Adrenal gland (tissue), 12 donors: ENCODE data around the gene C1QL1. TPM values are rescaled to one million over a fixed set of nuclear protein-coding genes. Genes with fewer than 3 reads are reported as not detected.

Experiments
- DNase-seq, 7 donors: peaks; one replicate each; pipeline ENCODE4 v3.0.0-alpha.2; 2019 to 2020
- H3K27ac ChIP-seq, 5 donors: fragments of 200-600 bp; sonication (generic) in 4 of 5; 1 replicate in 3 of 5; 2 replicates in 2 of 5; pipeline versions ENCODE4 v1.5.1 to v1.8.0; 2016 to 2020; ENCODE audit warnings: mild to moderate bottlenecking in 1 of 5
- H3K27me3 ChIP-seq: fragments of 200-600 bp; 2 replicates; pipeline ENCODE4 v1.8.0; 2021
- H3K36me3 ChIP-seq, 2 donors: fragments of 200-600 bp; replicated peaks in 1 of 2; 1 replicate in 1 of 2; 2 replicates in 1 of 2; pipeline versions ENCODE4 v1.5.1 to v1.8.0; 2018 to 2022
- H3K4me1 ChIP-seq, 2 donors: fragments of 200-600 bp; replicated peaks in 1 of 2; 1 replicate in 1 of 2; 2 replicates in 1 of 2; pipeline versions ENCODE4 v1.5.1 to v1.8.0; 2018 to 2021
- H3K4me3 ChIP-seq, 4 donors: fragments of 200-600 bp; sonication (generic) in 3 of 4; one replicate each; pipeline ENCODE4 v1.5.1; 2016 to 2018
- H3K9me3 ChIP-seq, 3 donors: fragments of 200-600 bp; sonication (generic) in 1 of 3; replicated peaks in 1 of 3; 1 replicate in 2 of 3; 2 replicates in 1 of 3; pipeline versions ENCODE4 v1.5.1 to v1.8.0; 2016 to 2021
- POLR2A ChIP-seq, 2 donors: fragments of 450-650 bp; IDR thresholded peaks; one replicate each; pipeline ENCODE4 v1.6.1; 2017; ENCODE audit warnings: antibody characterized with exemption in 2 of 2, mild to moderate bottlenecking in 2 of 2, moderate library complexity in 1 of 2
- WGBS, 4 donors: extraction: QIAGEN DNeasy Blood & Tissue Kit in 2 of 4; methylation state at CpG; one replicate each; pipeline versions ENCODE4 v1.1.5 to v1.1.7; 2013 to 2017; 5-methylcytosine and 5-hydroxymethylcytosine counted together
- intact Hi-C, 2 donors: fragments of 100-400 bp; cut with DNase I; formaldehyde crosslinking; loops; one replicate each; pipeline versions ENCODE4 v1.14.1 to v1.15.0; 2022 to 2023
- polyA plus RNA-seq, 3 donors: library from polyadenylated mRNA; stranded (reverse); fragments of 200-250 nt in 2 of 3; fragments of 350-450 nt in 1 of 3; fragmentation: Illumina TruSeq in 1 of 3; extraction: RNeasy Lipid Tissue Mini Kit (QIAGEN cat#74804) in 1 of 3; gene quantifications; one replicate each; pipeline ENCODE4 v1.2.3, GENCODE V29; 2013 to 2014
- total RNA-seq, 9 donors: library from RNA; depleted of rRNA in 4 of 9; stranded (reverse); fragments of >200 nt in 4 of 9; fragments of 120-200 nt in 1 of 9; fragmentation: NEBNext Ultra II Directional in 1 of 9; extraction: Animal tissue kit (Norgen Biotek cat#: 25700) in 1 of 9; gene quantifications; one replicate each; pipeline versions ENCODE4 v1.1.0 to v1.2.4, GENCODE V29; 2013 to 2023
- TF ChIP-seq, protein P1 (sequence below), 6 experiments: fragments of 450-650 bp in 4 of 6; fragments of 200-600 bp in 2 of 6; sonication (generic) in 1 of 6; IDR thresholded peaks; 1 replicate in 5 of 6; 2 replicates in 1 of 6; pipeline versions ENCODE4 v1.5.1 to v1.8.0; 2016 to 2021; ENCODE audit warnings: antibody characterized with exemption in 6 of 6, mild to moderate bottlenecking in 2 of 6, moderate library complexity in 1 of 6
- donor health status: healthy with polysubstance abuse.
- donor health status: Bipolar disorder and iron deficiency.
- donor health status: DM: yes; HTN: yes; CAD: no.
- donor health status: DM: no; HTN: no; CAD: no.
- donor health status: DM: no; HTN: no; CAD: no.
- donor health status: DM: yes; HTN: yes; CAD: no.

The C1QL1 gene
- total and polyA plus RNA-seq, 12 donors = 0.27 to 3.3 (median 1.1) TPM; not detected in 4

DNA sequence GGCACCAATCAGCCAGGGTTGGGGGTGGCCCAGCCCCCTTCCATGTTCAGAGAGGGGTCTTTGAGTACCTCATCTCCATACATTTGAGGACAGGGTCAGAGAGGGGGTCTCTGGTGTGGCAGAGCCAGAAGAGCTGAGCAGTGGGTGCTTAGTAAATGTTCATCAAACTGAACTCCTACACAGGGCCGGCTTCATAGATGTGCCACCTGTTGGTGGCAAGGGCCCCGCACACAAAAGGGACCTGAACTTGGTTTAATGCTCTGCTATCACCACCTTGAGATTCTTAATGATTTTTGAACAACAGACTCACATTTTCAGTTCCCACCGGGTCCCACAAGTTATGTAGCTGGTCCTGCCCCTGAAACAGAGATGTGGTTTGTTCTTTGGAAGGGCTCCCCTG is 9.0 kb upstream of the C1QL1 start:
- no peak for TF ChIP-seq POLR2A (IDR thresholded peaks at IDR 0.05)
- TF ChIP-seq, protein P1, sequence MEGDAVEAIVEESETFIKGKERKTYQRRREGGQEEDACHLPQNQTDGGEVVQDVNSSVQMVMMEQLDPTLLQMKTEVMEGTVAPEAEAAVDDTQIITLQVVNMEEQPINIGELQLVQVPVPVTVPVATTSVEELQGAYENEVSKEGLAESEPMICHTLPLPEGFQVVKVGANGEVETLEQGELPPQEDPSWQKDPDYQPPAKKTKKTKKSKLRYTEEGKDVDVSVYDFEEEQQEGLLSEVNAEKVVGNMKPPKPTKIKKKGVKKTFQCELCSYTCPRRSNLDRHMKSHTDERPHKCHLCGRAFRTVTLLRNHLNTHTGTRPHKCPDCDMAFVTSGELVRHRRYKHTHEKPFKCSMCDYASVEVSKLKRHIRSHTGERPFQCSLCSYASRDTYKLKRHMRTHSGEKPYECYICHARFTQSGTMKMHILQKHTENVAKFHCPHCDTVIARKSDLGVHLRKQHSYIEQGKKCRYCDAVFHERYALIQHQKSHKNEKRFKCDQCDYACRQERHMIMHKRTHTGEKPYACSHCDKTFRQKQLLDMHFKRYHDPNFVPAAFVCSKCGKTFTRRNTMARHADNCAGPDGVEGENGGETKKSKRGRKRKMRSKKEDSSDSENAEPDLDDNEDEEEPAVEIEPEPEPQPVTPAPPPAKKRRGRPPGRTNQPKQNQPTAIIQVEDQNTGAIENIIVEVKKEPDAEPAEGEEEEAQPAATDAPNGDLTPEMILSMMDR (IDR thresholded peaks at IDR 0.05) = no peak
- Histone ChIP-seq H3K27ac (no peak overlapping the region), H3K4me3 (no peak overlapping the region), H3K4me1 (peaks cover 0 to 3% of the 10 kb centered on the region in 2 donors), H3K9me3 (no peaks in the 10 kb centered on the region), H3K27me3 (no peaks in the 10 kb centered on the region), H3K36me3 (no peaks in the 10 kb centered on the region)
- intact Hi-C loops = loop anchor here in 1 of 2 donors (5.0 kb wide), 1 partner anchor 45 kb away; no protein-coding TSS in a partner anchor
- 51 to 76% (median 72%) methylated on average over 3 of the region's 3 CpGs for WGBS, 4 donors
- no peak for DNase-seq

DNA sequence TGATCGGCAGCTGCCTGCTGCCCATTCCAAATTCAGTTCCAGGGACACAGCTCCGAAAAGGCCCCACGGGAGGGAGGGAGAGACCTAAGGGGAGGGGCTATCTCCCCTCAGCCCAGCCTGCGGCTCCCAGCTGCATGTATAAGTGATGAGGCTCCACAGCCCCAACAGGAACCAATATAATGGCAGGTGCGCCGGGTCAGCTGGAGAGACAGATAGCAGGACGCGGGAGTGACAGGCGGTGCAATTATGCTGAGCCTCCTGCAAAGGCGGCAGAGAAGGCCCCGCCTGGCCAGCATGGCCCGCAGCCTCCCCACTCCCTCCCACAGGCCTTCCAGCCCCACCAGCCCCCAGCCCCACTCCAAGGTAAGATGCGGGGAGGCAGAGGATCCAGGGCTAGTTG is 8.1 kb upstream of the C1QL1 start:
- no peaks in the 10 kb centered on the region for H3K4me1 ChIP-seq
- no peak overlapping the region for H3K27ac ChIP-seq
- no peak overlapping the region for H3K4me3 ChIP-seq
- no peaks in the 10 kb centered on the region for H3K9me3 ChIP-seq
- intact Hi-C loops = loop anchor here in 1 of 2 donors (5.0 kb wide), 1 partner anchor 44 kb away; no protein-coding TSS in a partner anchor
- no peaks in the 10 kb centered on the region for H3K36me3 ChIP-seq
- DNase-seq = no peak
- 61 to 89% (median 69%) methylated on average over 5 to 13 of the region's 13 CpGs for WGBS, 4 donors
- no peak for TF ChIP-seq POLR2A (IDR thresholded peaks at IDR 0.05)
- TF ChIP-seq, protein P1 (IDR thresholded peaks at IDR 0.05) = no peak
- no peaks in the 10 kb centered on the region for H3K27me3 ChIP-seq

DNA sequence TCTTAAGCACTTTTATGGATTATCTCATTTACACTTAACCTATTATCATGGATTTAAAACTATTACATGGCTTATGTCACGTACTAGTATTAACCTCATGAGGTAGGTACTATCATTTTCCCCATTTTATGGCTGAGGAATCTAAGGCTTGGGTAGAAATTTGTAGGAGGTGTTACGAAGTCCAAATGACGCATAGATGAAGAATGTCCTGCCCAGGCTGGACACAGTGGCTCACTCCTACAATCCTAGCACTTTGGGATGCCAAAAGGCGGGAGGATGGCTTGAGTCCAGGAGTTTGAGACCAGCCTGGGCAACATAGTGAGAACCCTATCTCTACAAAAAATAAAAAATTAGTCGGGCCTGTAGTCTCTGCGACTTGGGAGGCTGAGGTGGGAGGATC is 4.8 kb upstream of the C1QL1 start:
- Histone ChIP-seq H3K27me3 (peaks cover 18% of the 10 kb centered on the region), H3K36me3 (no peaks in the 10 kb centered on the region), H3K4me3 (no peak overlapping the region), H3K4me1 (peaks cover 0 to 15% of the 10 kb centered on the region in 2 donors), H3K27ac (no peak overlapping the region), H3K9me3 (no peaks in the 10 kb centered on the region)
- DNase-seq = no peak
- TF ChIP-seq, protein P1 (IDR thresholded peaks at IDR 0.05) = no peak
- TF ChIP-seq POLR2A (IDR thresholded peaks at IDR 0.05) = no peak
- 90 to 93% (median 90%) methylated on average over 6 of the region's 6 CpGs for WGBS, 4 donors
- intact Hi-C loops = no loop called here

DNA sequence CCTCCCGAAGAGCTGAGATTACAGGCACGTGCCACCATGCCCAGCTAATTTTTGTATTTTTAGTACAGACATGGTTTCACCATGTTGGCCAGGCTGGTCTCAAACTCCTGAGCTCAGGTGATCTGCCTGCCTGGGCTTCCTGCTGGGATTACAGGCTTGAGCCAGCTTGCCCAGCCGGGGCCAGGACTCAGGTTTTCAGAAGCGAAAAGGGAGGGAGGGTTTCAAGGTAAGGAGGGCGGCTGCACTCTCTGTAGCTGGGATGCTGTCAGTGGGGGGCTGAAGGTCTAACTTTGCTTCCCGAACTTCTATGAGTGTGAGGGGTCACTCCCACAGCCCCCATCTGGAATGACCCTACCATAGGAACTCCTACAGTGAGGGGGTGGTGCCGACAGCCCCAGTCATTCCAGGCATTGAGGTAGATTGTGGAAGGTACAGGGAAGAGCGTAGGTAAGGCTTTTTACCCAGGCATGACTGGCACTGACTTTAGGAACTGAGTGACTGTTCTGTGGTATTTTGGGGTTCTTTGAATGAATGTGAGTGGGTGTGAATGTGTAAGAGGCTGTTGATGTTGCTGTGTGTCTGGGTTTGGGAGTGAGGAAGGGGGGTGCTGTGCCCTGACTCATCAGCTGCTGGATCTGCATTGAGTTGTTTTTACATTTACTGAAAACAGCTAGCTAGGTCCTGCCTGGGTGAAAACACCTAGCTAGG is 3.8 kb upstream of the C1QL1 start:
- Histone ChIP-seq H3K27me3 (peaks cover 28% of the 10 kb centered on the region), H3K27ac (no peak overlapping the region), H3K4me1 (peaks cover 0 to 17% of the 10 kb centered on the region in 2 donors), H3K4me3 (no peak overlapping the region), H3K9me3 (no peaks in the 10 kb centered on the region), H3K36me3 (no peaks in the 10 kb centered on the region)
- no peak for DNase-seq
- 62 to 77% (median 76%) methylated on average over 8 of the region's 8 CpGs for WGBS, 4 donors
- intact Hi-C loops = no loop called here
- TF ChIP-seq, protein P1 (IDR thresholded peaks at IDR 0.05) = no peak
- no peak for TF ChIP-seq POLR2A (IDR thresholded peaks at IDR 0.05)
